ENCODE results near the gene SLC4A5.

- TF ChIP-seq CTCF (IDR thresholded peaks at IDR 0.05) (no peak), POLR2A (IDR thresholded peaks at IDR 0.05) (no peak)
Observed at GRCh38 chr2:74321737-74322136, 21.5 kb downstream of the SLC4A5 start.

All from esophagus squamous epithelium (tissue), 4 donors.